ENCODE results near the gene KIAA1671.

Gene KIAA1671

DNA sequence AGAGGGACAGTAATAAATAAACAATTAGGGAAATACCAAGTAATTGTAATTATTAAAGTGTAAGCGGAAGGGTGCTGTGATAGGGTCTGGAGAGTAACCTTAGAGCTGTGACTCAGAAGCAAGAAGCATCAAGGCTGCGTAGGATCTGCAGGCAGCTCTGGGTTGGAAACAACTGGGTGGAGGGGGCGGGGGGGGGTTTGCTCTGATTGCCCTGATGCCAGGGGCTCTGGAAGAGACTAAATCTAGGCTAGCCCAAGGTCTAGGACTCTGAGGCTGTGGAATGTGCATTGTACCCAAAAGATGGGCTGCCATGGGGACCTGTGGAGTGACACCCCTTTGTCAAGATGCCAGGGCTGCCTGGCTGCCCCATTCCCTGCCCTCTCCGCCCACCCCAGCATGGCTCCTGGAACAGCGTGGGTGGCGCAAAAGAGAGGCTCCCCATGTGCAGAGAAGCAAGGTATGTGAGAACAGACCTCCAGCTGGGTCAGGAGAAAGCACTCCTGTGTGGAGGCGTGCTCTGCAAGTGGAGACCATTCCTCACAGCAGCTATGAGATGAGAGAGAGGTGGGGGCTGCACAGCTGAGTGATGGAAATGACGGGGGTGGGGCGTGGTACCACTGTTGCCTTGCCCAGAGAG, 146.0 kb downstream of the KIAA1671 start:
- TF ChIP-seq, protein P1, sequence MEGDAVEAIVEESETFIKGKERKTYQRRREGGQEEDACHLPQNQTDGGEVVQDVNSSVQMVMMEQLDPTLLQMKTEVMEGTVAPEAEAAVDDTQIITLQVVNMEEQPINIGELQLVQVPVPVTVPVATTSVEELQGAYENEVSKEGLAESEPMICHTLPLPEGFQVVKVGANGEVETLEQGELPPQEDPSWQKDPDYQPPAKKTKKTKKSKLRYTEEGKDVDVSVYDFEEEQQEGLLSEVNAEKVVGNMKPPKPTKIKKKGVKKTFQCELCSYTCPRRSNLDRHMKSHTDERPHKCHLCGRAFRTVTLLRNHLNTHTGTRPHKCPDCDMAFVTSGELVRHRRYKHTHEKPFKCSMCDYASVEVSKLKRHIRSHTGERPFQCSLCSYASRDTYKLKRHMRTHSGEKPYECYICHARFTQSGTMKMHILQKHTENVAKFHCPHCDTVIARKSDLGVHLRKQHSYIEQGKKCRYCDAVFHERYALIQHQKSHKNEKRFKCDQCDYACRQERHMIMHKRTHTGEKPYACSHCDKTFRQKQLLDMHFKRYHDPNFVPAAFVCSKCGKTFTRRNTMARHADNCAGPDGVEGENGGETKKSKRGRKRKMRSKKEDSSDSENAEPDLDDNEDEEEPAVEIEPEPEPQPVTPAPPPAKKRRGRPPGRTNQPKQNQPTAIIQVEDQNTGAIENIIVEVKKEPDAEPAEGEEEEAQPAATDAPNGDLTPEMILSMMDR (IDR thresholded peaks at IDR 0.05): no peak
- Mint-ChIP-seq H3K9me3 (no peaks in the 10 kb centered on the region), H3K27me3 (ENCODE audit: low read depth, poor library complexity) (no peaks in the 10 kb centered on the region), H3K36me3 (ENCODE audit: low read depth) (no peaks in the 10 kb centered on the region), H3K4me3 (no peak overlapping the region), H3K27ac (no peak overlapping the region), H3K4me1 (peaks cover 22% of the 10 kb centered on the region)
- no peak for DNase-seq

- H3K9me3 Mint-ChIP-seq: no peaks in the 10 kb centered on the region
- no peak overlapping the region for H3K27ac Mint-ChIP-seq
- H3K4me3 Mint-ChIP-seq: no peak overlapping the region
These were observed 146.7 kb downstream of the KIAA1671 start for GRCh38 chr22:25099202-25099601.

GRCh38 chr22:25100402-25100801, 147.9 kb downstream of the KIAA1671 start:
- Mint-ChIP-seq H3K27ac (peak overlapping the region; percentile 35), H3K27me3 (ENCODE audit: low read depth, poor library complexity) (peaks cover 5% of the 10 kb centered on the region), H3K9me3 (no peaks in the 10 kb centered on the region), H3K4me3 (no peak overlapping the region), H3K36me3 (ENCODE audit: low read depth) (no peaks in the 10 kb centered on the region), H3K4me1 (peaks cover 19% of the 10 kb centered on the region)
- no peak for DNase-seq
- TF ChIP-seq, protein P1 (IDR thresholded peaks at IDR 0.05): no peak

More at GRCh38 chr22:25099202-25099601, 146.7 kb downstream of the KIAA1671 start:
- H3K4me1 Mint-ChIP-seq: peaks cover 19% of the 10 kb centered on the region
- no peak for DNase-seq
- no peaks in the 10 kb centered on the region for H3K27me3 Mint-ChIP-seq (ENCODE audit: low read depth, poor library complexity)
- TF ChIP-seq, protein P1 (IDR thresholded peaks at IDR 0.05): no peak
- no peaks in the 10 kb centered on the region for H3K36me3 Mint-ChIP-seq (ENCODE audit: low read depth)

- Mint-ChIP-seq H3K4me3 (no peak overlapping the region), H3K4me1 (peaks cover 15% of the 10 kb centered on the region), H3K9me3 (no peaks in the 10 kb centered on the region), H3K36me3 (ENCODE audit: low read depth) (no peaks in the 10 kb centered on the region), H3K27me3 (ENCODE audit: low read depth, poor library complexity) (peaks cover 5% of the 10 kb centered on the region), H3K27ac (peak overlapping the region; percentile 35)
- TF ChIP-seq, protein P1 (IDR thresholded peaks at IDR 0.05): no peak
- no peak for DNase-seq
These were observed 148.4 kb downstream of the KIAA1671 start for GRCh38 chr22:25100948-25101347.

DNA sequence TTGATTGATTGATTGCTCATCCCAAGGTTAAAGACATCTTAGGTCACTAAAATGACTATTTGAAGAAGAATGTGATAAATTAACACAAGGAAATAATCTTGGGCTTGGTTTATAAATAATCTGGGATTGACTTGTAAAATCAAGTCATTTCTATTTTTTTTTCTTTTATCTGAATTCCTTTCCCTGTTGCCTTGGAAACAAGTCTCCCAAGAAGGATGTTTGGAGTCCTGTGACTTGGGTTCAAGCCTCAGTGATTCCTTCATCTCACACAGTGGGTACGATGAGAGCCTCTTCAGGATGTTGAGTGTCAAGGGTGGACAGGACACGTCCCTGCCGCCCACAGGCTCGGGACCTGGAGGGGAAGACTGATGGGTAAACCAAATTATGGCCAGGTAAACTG, 149.0 kb downstream of the KIAA1671 start:
- Mint-ChIP-seq H3K27me3 (ENCODE audit: low read depth, poor library complexity) (peaks cover 5% of the 10 kb centered on the region), H3K9me3 (no peaks in the 10 kb centered on the region), H3K27ac (no peak overlapping the region), H3K36me3 (ENCODE audit: low read depth) (no peaks in the 10 kb centered on the region), H3K4me3 (no peak overlapping the region), H3K4me1 (peaks cover 19% of the 10 kb centered on the region)
- TF ChIP-seq, protein P1 (IDR thresholded peaks at IDR 0.05): no peak
- no peak for DNase-seq

DNA sequence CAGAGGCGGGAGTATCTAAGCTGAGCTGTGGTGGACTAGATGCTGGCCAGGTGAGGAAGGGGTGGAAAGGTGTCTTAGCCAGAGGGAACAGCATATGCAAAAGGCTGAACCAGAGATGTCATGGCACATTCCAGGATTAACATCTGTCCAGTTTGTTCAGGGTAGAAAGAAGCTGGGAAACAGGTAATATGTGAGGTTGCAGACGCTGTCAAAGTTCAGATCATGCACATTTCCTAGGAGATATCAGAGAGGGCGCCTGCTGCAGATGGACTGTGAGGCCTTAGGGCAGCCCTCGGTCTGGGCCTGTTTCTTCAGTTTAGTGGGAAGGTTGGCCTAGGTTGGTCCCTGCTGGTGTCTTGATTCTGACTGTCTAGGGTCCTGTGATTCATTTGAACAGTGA, 149.5 kb downstream of the KIAA1671 start:
- H3K9me3 Mint-ChIP-seq: no peaks in the 10 kb centered on the region
- H3K27me3 Mint-ChIP-seq (ENCODE audit: low read depth, poor library complexity): peaks cover 5% of the 10 kb centered on the region
- TF ChIP-seq, protein P1 (IDR thresholded peaks at IDR 0.05): no peak
- DNase-seq: no peak
- H3K4me3 Mint-ChIP-seq: no peak overlapping the region
- no peak overlapping the region for H3K27ac Mint-ChIP-seq
- no peaks in the 10 kb centered on the region for H3K36me3 Mint-ChIP-seq (ENCODE audit: low read depth)
- H3K4me1 Mint-ChIP-seq: peaks cover 19% of the 10 kb centered on the region

Measured in nephron progenitor cell (in vitro differentiated cells).